Measurements from ENCODE around the gene SLC25A29. TPM values are rescaled to one million over a fixed set of nuclear protein-coding genes. Genes with fewer than 3 reads are reported as not detected.

Gene SLC25A29
- total RNA-seq, 1 donor from 2014 or later, result 24.2 TPM

- no peak for DNase-seq
Measured at GRCh38 chr14:100330388-100330931, 24.2 kb upstream of the SLC25A29 start.

- no peak for DNase-seq
Measured at GRCh38 chr14:100330007-100330344, 23.7 kb upstream of the SLC25A29 start.

- DNase-seq, result no peak
Measured at GRCh38 chr14:100329233-100330006, 23.2 kb upstream of the SLC25A29 start.

GRCh38 chr14:100328495-100329163, 22.4 kb upstream of the SLC25A29 start:
- no peak for DNase-seq

GRCh38 chr14:100327128-100327527, 20.9 kb upstream of the SLC25A29 start:
- no peak for DNase-seq

- DNase-seq, result no peak
Measured at GRCh38 chr14:100325958-100326357, 19.7 kb upstream of the SLC25A29 start.

- DNase-seq, result no peak
Measured at GRCh38 chr14:100325231-100325632, 19.0 kb upstream of the SLC25A29 start.

- DNase-seq, result no peak
Measured at GRCh38 chr14:100323942-100324307, 17.7 kb upstream of the SLC25A29 start.

- no peak for DNase-seq
Measured at GRCh38 chr14:100323121-100323941, 17.1 kb upstream of the SLC25A29 start, which contains the start of gene SLC25A47. Gene SLC25A47, plus strand, starts transcription at chr14:100323339. Its CDS starts 76 bp downstream, at chr14:100323415.

GRCh38 chr14:100322138-100322957, 16.1 kb upstream of the SLC25A29 start:
- no peak for DNase-seq

- no peak for DNase-seq
Measured at GRCh38 chr14:100321473-100322137, 15.4 kb upstream of the SLC25A29 start.

GRCh38 chr14:100320157-100320856, 14.1 kb upstream of the SLC25A29 start:
- no peak for DNase-seq

- no peak for DNase-seq
Measured at GRCh38 chr14:100317912-100318808, 11.9 kb upstream of the SLC25A29 start.

GRCh38 chr14:100317389-100317788, 11.1 kb upstream of the SLC25A29 start:
- DNase-seq, result no peak

- DNase-seq, result no peak
Measured at GRCh38 chr14:100314724-100315123, 8.5 kb upstream of the SLC25A29 start.

- no peak for DNase-seq
Measured at GRCh38 chr14:100313464-100314230, 7.4 kb upstream of the SLC25A29 start.

GRCh38 chr14:100312877-100313400, 6.7 kb upstream of the SLC25A29 start:
- no peak for DNase-seq

Measured in skin of body (tissue), 2 donors.